NB4 (cell line): Measurements from ENCODE around the gene LRP1B.

Source experiments
- DNase-seq: peaks from one replicate; pipeline ENCODE4 v3.0.0; 2010; ENCODE audit warnings: low read depth
- H3K4me3 ChIP-seq: one replicate; pipeline ENCODE4 v1.5.1; 2011; ENCODE audit warnings: mild to moderate bottlenecking, low read depth, low read length, moderate library complexity
- CTCF ChIP-seq: IDR thresholded peaks from one replicate; pipeline ENCODE4 v1.5.1; 2012; ENCODE audit warnings: low read depth, low read length
- MAX ChIP-seq: IDR thresholded peaks from 2 replicates; pipeline ENCODE4 v1.6.1; 2011; ENCODE audit warnings: low read depth, low read length
- MYC ChIP-seq: IDR thresholded peaks from 2 replicates; pipeline ENCODE4 v1.6.1; 2011; ENCODE audit warnings: low read depth, low read length
- POLR2A ChIP-seq: IDR thresholded peaks from 2 replicates; pipeline ENCODE4 v1.6.1; 2011; ENCODE audit warnings: mild to moderate bottlenecking; ENCODE audit not compliant: insufficient read length; ENCODE audit errors: extremely low read depth

LRP1B gene

GRCh38 chr2:141736466-141736865 lies 394.4 kb downstream of the LRP1B start:
- DNase-seq, result no peak
- no peak for TF ChIP-seq POLR2A
- no peak for TF ChIP-seq CTCF
- TF ChIP-seq MYC, result no peak
- no peak for TF ChIP-seq MAX
- H3K4me3 ChIP-seq, result no peak overlapping the region

GRCh38 chr2:141728886-141729285 lies 401.9 kb downstream of the LRP1B start:
- H3K4me3 ChIP-seq, result no peak overlapping the region
- DNase-seq, result no peak
- no peak for TF ChIP-seq MYC

- H3K4me3 ChIP-seq, result no peak overlapping the region
- no peak for TF ChIP-seq MAX
- TF ChIP-seq POLR2A, result no peak
- no peak for TF ChIP-seq CTCF
- TF ChIP-seq MYC, result no peak
- DNase-seq, result no peak
These were observed 402.7 kb downstream of the LRP1B start for GRCh38 chr2:141728142-141728541.

- no peak for DNase-seq
- no peak overlapping the region for H3K4me3 ChIP-seq
- TF ChIP-seq MAX (no peak), MYC (no peak), CTCF (no peak), POLR2A (no peak)
These were observed 406.4 kb downstream of the LRP1B start for GRCh38 chr2:141724426-141724825.

- H3K4me3 ChIP-seq, result no peak overlapping the region
- no peak for DNase-seq
- no peak for TF ChIP-seq CTCF
- TF ChIP-seq MAX, result no peak
- no peak for TF ChIP-seq MYC
- no peak for TF ChIP-seq POLR2A
These were observed 407.0 kb downstream of the LRP1B start for GRCh38 chr2:141723814-141724213.

GRCh38 chr2:141720476-141720875 lies 410.3 kb downstream of the LRP1B start:
- TF ChIP-seq MYC, result no peak
- TF ChIP-seq MAX, result no peak
- TF ChIP-seq CTCF, result no peak
- no peak for TF ChIP-seq POLR2A
- DNase-seq, result no peak
- H3K4me3 ChIP-seq, result no peak overlapping the region
